ENCODE measurements around the gene TUB. TPM values are rescaled to one million over a fixed set of nuclear protein-coding genes. Genes with fewer than 3 reads are reported as not detected.

Gene TUB
- 5.0 to 6.9 TPM (median 6.4 TPM) in 5 replicates for total RNA-seq (2022; extraction: Qiagen RNA extraction)

GRCh38 chr11:8080674-8081590 lies at the start of gene TUB:
Gene TUB, plus strand, starts transcription at chr11:8081211. Its CDS starts 300 bp downstream, at chr11:8081511.

Other genes starting within 250 kb of the TUB start
- not detected in 5 replicates for gene OR10A6, start 149.9 kb upstream of the TUB start, total RNA-seq (2022; extraction: Qiagen RNA extraction)
- gene OR10A3, start 139.5 kb upstream of the TUB start, total RNA-seq (2022; extraction: Qiagen RNA extraction): not detected in 5 replicates
- gene NLRP10, start 115.8 kb upstream of the TUB start, total RNA-seq (2022; extraction: Qiagen RNA extraction): not detected in 5 replicates
- 309 to 357 TPM (median 320 TPM) in 5 replicates for gene EIF3F, start 93.9 kb upstream of the TUB start, total RNA-seq (2022; extraction: Qiagen RNA extraction)
- gene RIC3, start 87.8 kb downstream of the TUB start, total RNA-seq (2022; extraction: Qiagen RNA extraction): 1.7 to 3.3 TPM (median 2.1 TPM) in 5 replicates
- 2.6 to 3.3 TPM (median 2.8 TPM) in 5 replicates for gene LMO1, start 182.7 kb downstream of the TUB start, total RNA-seq (2022; extraction: Qiagen RNA extraction)

Data from A549 treated with Mapracorat at 1 μM for 4 hours (cell line).